ENCODE measurements around the gene CDC7. TPM values are rescaled to one million over a fixed set of nuclear protein-coding genes. Genes with fewer than 3 reads are reported as not detected.
"Not testable (repeated sequence)": the region's sequence is repeated elsewhere in the genome, so short reads cannot be mapped to it uniquely, and the experiment has no call there.

CDC7 gene
- 14.7 and 26.0 TPM in 2 replicates for total RNA-seq (2014; rRNA removed; shearing (Covaris generic))

- peak; percentile 89 for DNase-seq (ENCODE audit: low read depth)
Measured at GRCh38 chr1:91500756-91501522, at the start of gene CDC7. Gene CDC7, plus strand, starts transcription at chr1:91500851. Its CDS starts 866 bp downstream, at chr1:91501717.

- DNase-seq (ENCODE audit: low read depth) = no peak
Measured at GRCh38 chr1:91454136-91454535, 46.5 kb upstream of the CDC7 start.

GRCh38 chr1:91455334-91455733 is 45.3 kb upstream of the CDC7 start:
- DNase-seq (ENCODE audit: low read depth) = no peak

- no peak for DNase-seq (ENCODE audit: low read depth)
Measured at GRCh38 chr1:91455896-91456295, 44.8 kb upstream of the CDC7 start.

GRCh38 chr1:91465350-91465749 is 35.3 kb upstream of the CDC7 start:
- DNase-seq (ENCODE audit: low read depth) = not testable (repeated sequence)

- no peak for DNase-seq (ENCODE audit: low read depth)
Measured at GRCh38 chr1:91476533-91477217, 24.0 kb upstream of the CDC7 start.

GRCh38 chr1:91487469-91487868 is 13.2 kb upstream of the CDC7 start:
- no peak for DNase-seq (ENCODE audit: low read depth)

- no peak for DNase-seq (ENCODE audit: low read depth)
Measured at GRCh38 chr1:91490501-91490900, 10.2 kb upstream of the CDC7 start.

- no peak for DNase-seq (ENCODE audit: low read depth)
Measured at GRCh38 chr1:91498035-91498434, 2.6 kb upstream of the CDC7 start.

GRCh38 chr1:91498498-91499245 is 2.0 kb upstream of the CDC7 start:
- no peak for DNase-seq (ENCODE audit: low read depth)

- no peak for DNase-seq (ENCODE audit: low read depth)
Measured at GRCh38 chr1:91499346-91499745, 1.3 kb upstream of the CDC7 start.

- DNase-seq (ENCODE audit: low read depth) = peak; percentile 0
Measured at GRCh38 chr1:91499904-91500755, 521 bp upstream of the CDC7 start.

- DNase-seq (ENCODE audit: low read depth) = no peak
Measured at GRCh38 chr1:91501523-91501851, 836 bp downstream of the CDC7 start.

GRCh38 chr1:91501971-91502671 is 1.5 kb downstream of the CDC7 start:
- peak; percentile 3 for DNase-seq (ENCODE audit: low read depth)

GRCh38 chr1:91502672-91503184 is 2.1 kb downstream of the CDC7 start:
- peak; percentile 46 for DNase-seq (ENCODE audit: low read depth)

- DNase-seq (ENCODE audit: low read depth) = no peak
Measured at GRCh38 chr1:91503332-91503900, 2.8 kb downstream of the CDC7 start.

- DNase-seq (ENCODE audit: low read depth) = no peak
Measured at GRCh38 chr1:91503975-91504530, 3.4 kb downstream of the CDC7 start.

GRCh38 chr1:91505086-91505485 is 4.4 kb downstream of the CDC7 start:
- no peak for DNase-seq (ENCODE audit: low read depth)

GRCh38 chr1:91506071-91506470 is 5.4 kb downstream of the CDC7 start:
- DNase-seq (ENCODE audit: low read depth) = no peak

- no peak for DNase-seq (ENCODE audit: low read depth)
Measured at GRCh38 chr1:91507328-91507727, 6.7 kb downstream of the CDC7 start.

Data from M059J (cell line).